Left lung (tissue), 10 donors: ENCODE data around the gene CNOT6. TPM values are rescaled to one million over a fixed set of nuclear protein-coding genes. Genes with fewer than 3 reads are reported as not detected.

ENCODE experiments used
- ATAC-seq: fragments of 200-7000 bp; cut with Tn5 transposase; one replicate; pipeline ENCODE4 v1.9.1; 2020; ENCODE audit warnings: moderate library complexity
- DNase-seq, 4 donors: peaks; one replicate each; pipeline ENCODE4 v3.0.0-alpha.2; 2013 to 2020
- H3K27ac ChIP-seq, 2 donors: fragments of 200-600 bp; sonication (generic) in 1 of 2; one replicate each; pipeline versions ENCODE4 v1.5.0 to v1.8.0; 2020 to 2021
- H3K27me3 ChIP-seq, 2 donors: fragments of 200-600 bp; sonication (generic) in 1 of 2; one replicate each; pipeline versions ENCODE4 v1.5.0 to v1.8.0; 2020 to 2021
- H3K36me3 ChIP-seq, 2 donors: fragments of 200-600 bp; sonication (generic) in 1 of 2; one replicate each; pipeline versions ENCODE4 v1.5.0 to v1.8.0; 2020 to 2021
- H3K4me1 ChIP-seq, 2 donors: fragments of 200-600 bp; one replicate each; pipeline ENCODE4 v1.8.0; 2021
- H3K4me3 ChIP-seq, 2 donors: fragments of 200-600 bp; sonication (generic) in 1 of 2; one replicate each; pipeline versions ENCODE4 v1.5.0 to v1.8.0; 2020 to 2021; ENCODE audit warnings: mild to moderate bottlenecking in 1 of 2
- H3K9me3 ChIP-seq, 2 donors: fragments of 200-600 bp; sonication (generic) in 1 of 2; one replicate each; pipeline versions ENCODE4 v1.5.0 to v1.8.0; 2020 to 2021
- intact Hi-C, 2 donors: fragments of 100-400 bp; cut with DNase I; formaldehyde crosslinking; loops; one replicate each; pipeline versions ENCODE4 v1.11.2 to v1.14.2; 2022
- polyA plus RNA-seq, 6 donors: library from polyadenylated mRNA; unstranded; fragments of 120-200 nt; gene quantifications; one replicate each; pipeline ENCODE4 v1.2.1, GENCODE V29; 2013; ENCODE audit not compliant: insufficient read length in 6 of 6
- total RNA-seq, 2 donors: library from RNA; stranded (reverse); fragmentation: NEBNext Ultra II Directional; extraction: Animal tissue kit (Norgen Biotek cat#: 25700); gene quantifications; one replicate each; pipeline ENCODE4 v1.2.1, GENCODE V29; 2021
- TF ChIP-seq, protein P1 (sequence below), 2 donors: fragments of 200-600 bp; sonication (generic) in 1 of 2; IDR thresholded peaks; one replicate each; pipeline versions ENCODE4 v1.5.0 to v1.8.0; 2021; ENCODE audit warnings: antibody characterized with exemption in 2 of 2
- donor health status: DM: no; HTN: yes; CAD: no.
- donor health status: DM: no; HTN: no; CAD: no.

The CNOT6 gene
- total and polyA plus RNA-seq, 8 donors, result 29.1 to 58.3 (median 50.0) TPM

DNA sequence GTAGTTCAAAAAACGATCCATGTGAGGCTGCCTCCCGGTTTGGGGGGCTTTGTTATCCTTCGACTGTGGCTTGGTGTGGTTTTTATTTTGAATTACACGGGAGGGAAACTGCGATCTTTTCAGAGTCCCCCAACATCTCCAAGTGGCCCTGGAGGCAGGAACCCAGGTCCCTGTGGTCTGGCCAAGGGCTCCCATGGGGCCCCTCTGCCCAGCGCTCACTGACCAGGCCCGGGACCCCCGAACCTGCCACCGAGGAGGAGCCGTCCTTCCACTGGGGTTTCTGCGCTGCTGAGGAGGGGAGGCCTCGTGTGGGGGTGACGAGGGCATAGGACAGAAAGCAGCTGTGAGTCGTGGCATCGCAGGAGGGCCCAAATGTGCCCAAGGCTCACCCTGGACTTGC, 115.2 kb downstream of the CNOT6 start:
- intact Hi-C loops, result no loop called here
- Histone ChIP-seq H3K4me3 (no peak overlapping the region), H3K36me3 (no peaks in the 10 kb centered on the region), H3K27ac (no peak overlapping the region), H3K4me1 (no peaks in the 10 kb centered on the region), H3K27me3 (no peaks in the 10 kb centered on the region), H3K9me3 (no peaks in the 10 kb centered on the region)
- DNase-seq, result peak in 1 of 4 donors; percentile 54
- TF ChIP-seq, protein P1, sequence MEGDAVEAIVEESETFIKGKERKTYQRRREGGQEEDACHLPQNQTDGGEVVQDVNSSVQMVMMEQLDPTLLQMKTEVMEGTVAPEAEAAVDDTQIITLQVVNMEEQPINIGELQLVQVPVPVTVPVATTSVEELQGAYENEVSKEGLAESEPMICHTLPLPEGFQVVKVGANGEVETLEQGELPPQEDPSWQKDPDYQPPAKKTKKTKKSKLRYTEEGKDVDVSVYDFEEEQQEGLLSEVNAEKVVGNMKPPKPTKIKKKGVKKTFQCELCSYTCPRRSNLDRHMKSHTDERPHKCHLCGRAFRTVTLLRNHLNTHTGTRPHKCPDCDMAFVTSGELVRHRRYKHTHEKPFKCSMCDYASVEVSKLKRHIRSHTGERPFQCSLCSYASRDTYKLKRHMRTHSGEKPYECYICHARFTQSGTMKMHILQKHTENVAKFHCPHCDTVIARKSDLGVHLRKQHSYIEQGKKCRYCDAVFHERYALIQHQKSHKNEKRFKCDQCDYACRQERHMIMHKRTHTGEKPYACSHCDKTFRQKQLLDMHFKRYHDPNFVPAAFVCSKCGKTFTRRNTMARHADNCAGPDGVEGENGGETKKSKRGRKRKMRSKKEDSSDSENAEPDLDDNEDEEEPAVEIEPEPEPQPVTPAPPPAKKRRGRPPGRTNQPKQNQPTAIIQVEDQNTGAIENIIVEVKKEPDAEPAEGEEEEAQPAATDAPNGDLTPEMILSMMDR (IDR thresholded peaks at IDR 0.05), result no peak
- ATAC-seq, result no peak

DNA sequence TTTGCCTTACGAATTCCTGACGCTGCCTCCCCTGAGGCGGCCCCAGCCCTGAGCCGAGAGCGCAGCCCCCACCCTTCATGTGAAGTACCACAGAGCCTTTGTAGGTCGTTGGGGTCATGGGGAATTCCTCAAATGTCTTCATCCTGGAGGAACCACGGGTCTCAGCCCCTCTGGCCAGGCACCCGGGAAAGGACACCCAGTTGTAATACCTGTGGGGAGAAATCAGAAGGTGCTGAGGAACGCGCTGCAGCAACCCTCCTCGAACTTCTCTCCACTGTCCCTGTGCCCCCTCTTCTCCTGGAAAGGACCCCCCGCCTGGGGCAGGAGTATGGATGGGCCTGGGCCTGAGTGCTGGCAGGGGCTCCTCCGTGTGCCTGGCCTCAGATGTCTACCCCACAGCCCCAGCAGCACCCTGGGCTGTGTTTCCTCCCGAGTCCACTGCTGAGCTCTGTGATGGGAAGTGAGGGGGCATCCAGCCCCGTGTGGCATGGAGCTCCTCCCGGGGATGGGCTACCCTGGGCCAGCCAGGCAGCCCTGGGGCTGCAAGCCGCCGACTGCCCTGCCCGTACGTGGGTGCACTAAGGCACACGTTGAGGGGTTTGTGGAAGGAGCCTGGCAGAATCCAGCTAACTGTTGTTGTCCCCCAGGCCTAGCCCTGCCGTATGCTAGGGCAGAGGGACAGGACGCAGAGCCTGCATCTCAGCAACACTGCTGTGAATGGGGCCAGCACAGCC, 115.8 kb downstream of the CNOT6 start:
- ATAC-seq (no peak), DNase-seq (peak in 1 of 4 donors; percentile 58)
- no peaks in the 10 kb centered on the region for H3K27me3 ChIP-seq
- intact Hi-C loops, result no loop called here
- TF ChIP-seq, protein P1 (IDR thresholded peaks at IDR 0.05), result no peak
- no peak overlapping the region for H3K4me3 ChIP-seq
- no peaks in the 10 kb centered on the region for H3K9me3 ChIP-seq
- no peak overlapping the region for H3K27ac ChIP-seq
- H3K4me1 ChIP-seq, result no peaks in the 10 kb centered on the region
- H3K36me3 ChIP-seq, result no peaks in the 10 kb centered on the region

DNA sequence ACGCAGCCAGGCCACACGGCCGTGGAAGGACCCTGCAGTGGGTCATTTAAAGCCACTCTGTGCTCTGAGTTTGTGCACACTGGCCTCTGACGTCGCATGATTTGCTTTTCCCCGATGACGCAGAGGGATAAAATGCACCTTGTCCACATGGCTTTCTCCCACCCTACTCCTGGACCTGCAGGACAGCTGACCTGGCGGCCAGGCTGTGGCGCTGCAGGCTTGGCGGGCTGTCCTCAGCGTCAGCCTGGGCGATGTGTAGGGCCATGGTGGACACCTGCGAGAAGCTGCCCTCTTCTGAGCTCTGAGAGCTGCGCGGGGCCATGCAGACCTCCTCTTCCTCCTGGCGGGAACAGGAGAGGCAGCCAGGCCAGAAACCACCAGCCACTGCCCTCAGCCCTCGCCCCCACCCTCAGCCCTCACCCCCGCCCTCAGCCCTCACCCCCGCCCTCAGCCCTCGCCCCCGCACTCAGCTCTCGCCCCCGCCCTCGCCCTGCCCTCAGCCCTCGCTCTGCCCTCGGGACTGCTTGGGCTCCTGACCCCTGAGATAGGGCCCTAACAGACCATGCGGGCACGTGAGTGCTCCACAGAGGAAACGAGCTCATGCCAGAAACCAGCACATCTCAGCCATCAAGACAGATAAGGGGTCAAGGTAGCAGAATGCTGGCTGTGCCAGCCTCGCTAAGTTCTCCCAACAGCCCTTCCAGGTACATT, 117.1 kb downstream of the CNOT6 start:
- Histone ChIP-seq H3K4me3 (no peak overlapping the region), H3K36me3 (peaks cover 0 to under 1% of the 10 kb centered on the region in 2 donors), H3K9me3 (no peaks in the 10 kb centered on the region), H3K4me1 (no peaks in the 10 kb centered on the region), H3K27me3 (peaks cover 0 to under 1% of the 10 kb centered on the region in 2 donors), H3K27ac (no peak overlapping the region)
- intact Hi-C loops, result no loop called here
- TF ChIP-seq, protein P1 (IDR thresholded peaks at IDR 0.05), result no peak
- no peak for ATAC-seq
- DNase-seq, result no peak

DNA sequence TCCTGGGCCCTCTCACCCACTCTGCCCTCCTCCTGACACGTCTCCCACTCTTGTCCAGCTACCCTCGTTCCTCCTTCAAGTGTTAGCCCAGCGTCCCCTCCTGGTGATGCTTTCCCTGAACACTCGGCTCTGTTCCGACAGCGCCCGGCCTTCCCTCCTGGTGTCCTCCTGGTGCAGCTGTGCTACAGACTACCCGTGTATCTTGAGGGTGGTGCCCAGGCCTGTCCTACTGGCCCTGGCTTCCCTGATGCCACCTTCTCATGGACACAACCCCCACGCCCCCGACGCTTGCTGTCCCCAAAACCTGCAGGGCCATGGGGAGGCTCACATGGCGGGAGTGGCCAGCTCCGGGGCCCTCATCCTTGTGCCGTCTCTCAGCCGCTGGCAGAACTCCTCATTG, 118.5 kb downstream of the CNOT6 start:
- TF ChIP-seq, protein P1 (IDR thresholded peaks at IDR 0.05), result no peak
- DNase-seq (no peak), ATAC-seq (no peak)
- Histone ChIP-seq H3K9me3 (no peaks in the 10 kb centered on the region), H3K36me3 (peaks cover 0 to 3% of the 10 kb centered on the region in 2 donors), H3K27ac (no peak overlapping the region), H3K4me3 (no peak overlapping the region), H3K4me1 (no peaks in the 10 kb centered on the region), H3K27me3 (peaks cover 0 to 6% of the 10 kb centered on the region in 2 donors)
- intact Hi-C loops, result no loop called here

DNA sequence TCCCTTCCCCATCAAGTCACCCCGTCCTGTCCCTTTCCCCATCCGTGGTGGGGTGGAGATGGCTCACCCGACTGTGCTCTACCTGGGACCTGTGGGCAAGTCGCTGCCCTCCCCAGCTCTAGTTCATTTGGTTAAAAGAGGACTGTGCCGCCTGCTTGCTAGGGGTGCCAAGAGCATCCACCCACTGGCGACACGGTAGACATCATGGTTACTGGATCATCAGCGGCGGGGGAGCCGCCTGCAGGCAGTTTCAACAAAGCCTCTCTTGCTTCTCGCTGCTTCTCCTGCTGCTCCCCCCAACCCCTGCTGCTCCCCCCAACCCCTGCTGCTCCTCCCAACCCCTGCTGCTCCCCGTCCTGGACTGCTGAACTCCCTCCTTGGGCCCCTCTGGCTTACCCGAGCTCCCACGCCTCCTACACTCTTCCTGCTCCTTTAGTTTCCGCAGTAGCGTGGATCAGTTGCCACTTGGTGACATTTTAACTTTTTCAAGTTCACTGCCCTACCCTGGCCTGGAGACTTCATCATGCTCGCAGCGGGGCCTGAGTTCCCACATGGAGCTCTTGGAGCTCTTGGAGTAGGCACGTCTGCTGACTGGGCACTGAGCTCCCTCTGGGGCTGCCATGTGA, 119.1 kb downstream of the CNOT6 start:
- ATAC-seq, result no peak
- TF ChIP-seq, protein P1 (IDR thresholded peaks at IDR 0.05), result no peak

More for the DNA sequence above, 119.1 kb downstream of the CNOT6 start:
- Histone ChIP-seq H3K27me3 (peaks cover 0 to 7% of the 10 kb centered on the region in 2 donors), H3K4me1 (no peaks in the 10 kb centered on the region), H3K4me3 (no peak overlapping the region), H3K27ac (no peak overlapping the region), H3K9me3 (no peaks in the 10 kb centered on the region), H3K36me3 (peaks cover 0 to 3% of the 10 kb centered on the region in 2 donors)
- intact Hi-C loops, result no loop called here
- no peak for DNase-seq
